Measurements from ENCODE around the gene SPATA2. TPM values are rescaled to one million over a fixed set of nuclear protein-coding genes. Genes with fewer than 3 reads are reported as not detected.

SPATA2 gene
- total and polyA plus RNA-seq, 2 donors (not counting 3 experiments of a cell fraction or from before 2014, with no cell fraction given), result 4.9 to 6.1 TPM

GRCh38 chr20:49906615-49907154, 8.6 kb downstream of the SPATA2 start:
- peaks cover 4 to 29% of the 10 kb centered on the region in 2 experiments for H3K36me3 ChIP-seq (ENCODE audit: control insufficient read depth in 2 of 2, extremely low read depth in 1 of 2, insufficient read depth in 2 of 2, low read length in 2 of 2)
- H3K79me2 ChIP-seq (ENCODE audit: control insufficient read depth, insufficient read depth, low read length), result peaks cover 6% of the 10 kb centered on the region
- H4K20me1 ChIP-seq (replicated peaks; ENCODE audit: control insufficient read depth, extremely low read depth, insufficient read depth, low read length), result no peaks in the 10 kb centered on the region
- intact Hi-C loops (cut with micrococcal nuclease) (no loop called here), dilution Hi-C loops (cut with MboI; ENCODE audit: extremely low pct_ligation_motif_present, low sequenced_read_pairs) (no loop called here)
- H3K9me1 ChIP-seq (replicated peaks; ENCODE audit: control insufficient read depth, extremely low read depth, insufficient read depth, low read length), result no peaks in the 10 kb centered on the region
- H2AFZ ChIP-seq (ENCODE audit: low read depth, low read length), result no peak overlapping the region
- BruUV-seq (replicated peaks), result no TSS peak
- no peaks in the 10 kb centered on the region for H3K27me3 ChIP-seq (ENCODE audit: control insufficient read depth in 2 of 2, insufficient read depth in 2 of 2, low read length in 2 of 2)
- ChIA-PET CTCF (interaction anchor here (1.0 to 1.1 kb wide), 3 partner anchors 18 to 60 kb away, joined by 3 to 7 read pairs (median 3); no protein-coding TSS in a partner anchor), POLR2A (no interaction called here)
- no peak overlapping the region for H3K9ac ChIP-seq (replicated peaks; ENCODE audit: extremely low read depth, insufficient read depth, low read length)
- H3K4me1 ChIP-seq (ENCODE audit: control insufficient read depth, extremely low read depth, insufficient read depth, low read length), result no peaks in the 10 kb centered on the region
- H3K9me3 ChIP-seq (replicated peaks; ENCODE audit: control insufficient read depth, insufficient read depth, low read length), result no peaks in the 10 kb centered on the region
- no peak for TF ChIP-seq CTCF (IDR thresholded peaks at IDR 0.05; ENCODE audit: extremely low read depth in 1 of 2, insufficient read depth in 1 of 2, low read depth in 1 of 2, low read length in 2 of 2)
- TF ChIP-seq EZH2 (IDR thresholded peaks at IDR 0.05; ENCODE audit: borderline replicate concordance, low read depth, low read length, severe bottlenecking), result no peak
- no peak for TF ChIP-seq FOS (IDR thresholded peaks at IDR 0.05; ENCODE audit: borderline replicate concordance, insufficient read depth, low read length)
- TF ChIP-seq POLR2A (IDR thresholded peaks at IDR 0.05; ENCODE audit: low read depth, low read length), result no peak
- TF ChIP-seq MAX (IDR thresholded peaks at IDR 0.05; ENCODE audit: insufficient read depth, insufficient read length), result no peak
- no peak for TF ChIP-seq MYC (IDR thresholded peaks at IDR 0.05; ENCODE audit: low read depth, low read length)
- TF ChIP-seq POLR2AphosphoS5 (IDR thresholded peaks at IDR 0.05; ENCODE audit: insufficient read depth, low read depth, low read length), result no peak
- TF ChIP-seq GATA2 (IDR thresholded peaks at IDR 0.05; ENCODE audit: insufficient read depth, insufficient read length, low read depth, low read length), result no peak
- no peak for TF ChIP-seq JUN (IDR thresholded peaks at IDR 0.05; ENCODE audit: borderline replicate concordance, insufficient read depth, insufficient read length, low read depth)
- no peak overlapping the region for H3K4me3 ChIP-seq (replicated peaks in 1 of 3; ENCODE audit: insufficient read depth in 1 of 3, low read depth in 1 of 3, low read length in 3 of 3)
- FAIRE-seq (no peak), DNase-seq (ENCODE audit: low read depth, low spot score) (no peak)
- H3K27ac ChIP-seq (ENCODE audit: insufficient read depth, low read depth, low read length), result no peak overlapping the region
- H3K4me2 ChIP-seq (ENCODE audit: insufficient read depth, low read length), result no peak overlapping the region

All from endothelial cell of umbilical vein (primary cell).